ENCODE results near the gene LRRC66.

LRRC66 gene, protein sequence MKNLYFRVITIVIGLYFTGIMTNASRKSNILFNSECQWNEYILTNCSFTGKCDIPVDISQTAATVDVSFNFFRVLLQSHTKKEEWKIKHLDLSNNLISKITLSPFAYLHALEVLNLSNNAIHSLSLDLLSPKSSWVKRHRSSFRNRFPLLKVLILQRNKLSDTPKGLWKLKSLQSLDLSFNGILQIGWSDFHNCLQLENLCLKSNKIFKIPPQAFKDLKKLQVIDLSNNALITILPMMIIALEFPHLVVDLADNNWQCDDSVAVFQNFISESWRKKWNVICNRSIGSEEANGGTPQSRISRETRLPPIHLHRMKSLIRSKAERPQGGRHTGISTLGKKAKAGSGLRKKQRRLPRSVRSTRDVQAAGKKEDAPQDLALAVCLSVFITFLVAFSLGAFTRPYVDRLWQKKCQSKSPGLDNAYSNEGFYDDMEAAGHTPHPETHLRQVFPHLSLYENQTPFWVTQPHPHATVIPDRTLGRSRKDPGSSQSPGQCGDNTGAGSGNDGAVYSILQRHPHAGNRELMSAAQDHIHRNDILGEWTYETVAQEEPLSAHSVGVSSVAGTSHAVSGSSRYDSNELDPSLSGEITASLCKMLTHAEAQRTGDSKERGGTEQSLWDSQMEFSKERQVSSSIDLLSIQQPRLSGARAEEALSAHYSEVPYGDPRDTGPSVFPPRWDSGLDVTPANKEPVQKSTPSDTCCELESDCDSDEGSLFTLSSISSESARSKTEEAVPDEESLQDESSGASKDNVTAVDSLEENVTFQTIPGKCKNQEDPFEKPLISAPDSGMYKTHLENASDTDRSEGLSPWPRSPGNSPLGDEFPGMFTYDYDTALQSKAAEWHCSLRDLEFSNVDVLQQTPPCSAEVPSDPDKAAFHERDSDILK

DNA sequence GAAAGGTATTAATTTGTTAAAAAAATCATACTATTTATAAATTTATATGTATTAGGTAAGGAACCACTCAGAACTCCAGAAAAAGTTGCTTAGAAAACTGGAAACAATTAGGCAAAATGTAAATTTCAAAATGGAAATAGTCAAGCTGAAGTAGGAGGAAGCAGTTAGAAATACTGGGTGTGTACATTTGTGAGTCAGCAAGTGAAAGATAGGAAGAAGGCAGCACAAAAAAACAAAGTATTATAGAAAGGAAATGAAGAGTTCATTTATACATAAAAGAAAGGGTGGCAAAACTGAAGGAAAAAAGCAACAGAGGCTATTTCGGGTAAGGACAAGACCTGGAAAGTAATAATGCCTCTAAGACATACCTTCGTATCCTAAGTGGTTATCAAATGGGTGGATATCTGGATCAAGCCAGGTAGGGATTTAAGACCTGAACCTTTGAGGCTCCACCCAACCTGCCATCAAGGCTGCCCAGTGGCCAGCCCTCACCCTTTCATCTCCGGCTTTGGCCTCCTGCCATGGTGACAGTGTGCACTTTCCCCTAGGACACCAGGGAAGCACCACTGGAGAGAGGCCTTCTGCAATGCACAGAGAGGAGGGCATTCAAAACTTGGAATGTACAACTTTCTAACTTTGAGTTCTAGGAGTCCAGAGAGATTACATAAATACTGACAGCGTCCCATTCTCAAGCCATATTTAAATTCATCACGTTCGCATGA, at the start of gene LRRC66:
TSS of gene LRRC66 (minus strand) at position 428 of the 722 bp plus-strand sequence. CDS start 2,750 bp downstream, outside the sequence.
- no peak for DNase-seq (ENCODE audit: low read depth)

DNA sequence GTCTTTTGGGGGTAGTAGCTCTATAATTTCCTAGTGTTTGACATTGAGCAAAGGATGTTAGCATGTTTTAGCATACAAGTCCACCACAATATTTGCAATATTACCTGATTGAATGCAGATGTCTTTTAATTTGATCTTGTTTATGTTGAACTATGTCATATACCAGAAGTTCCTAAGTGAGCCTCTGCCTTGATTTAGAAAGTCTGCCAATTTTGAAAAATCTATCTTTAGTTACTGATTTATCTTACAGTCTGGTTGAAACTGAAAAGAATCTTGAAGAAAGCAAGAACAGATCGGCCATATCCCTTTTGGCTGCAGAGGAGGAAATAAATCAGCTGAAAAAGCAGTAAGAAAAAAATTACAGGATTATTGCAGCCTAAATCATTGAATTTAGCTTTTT, 49.4 kb upstream of the LRRC66 start:
- no peak for DNase-seq (ENCODE audit: low read depth)

DNA sequence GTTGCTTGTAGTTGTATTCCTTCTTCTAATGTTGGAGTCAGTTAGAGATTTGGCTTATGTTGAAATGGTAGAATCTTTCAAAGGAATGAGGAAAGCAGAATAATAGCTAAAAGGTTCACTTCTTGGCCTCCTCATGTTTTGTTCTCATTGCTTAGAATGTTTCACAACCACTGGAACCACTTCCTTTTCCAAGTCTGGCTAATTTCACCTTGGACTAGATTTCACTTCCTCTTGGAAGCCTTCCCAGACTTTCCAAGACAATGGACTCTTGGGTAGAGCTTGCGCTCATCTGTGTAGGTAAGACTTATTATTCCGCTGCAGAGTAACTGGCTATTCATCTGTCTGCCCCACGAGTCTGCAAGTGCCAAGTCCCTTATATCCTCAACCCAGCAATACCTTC, 39.2 kb upstream of the LRRC66 start:
- DNase-seq (ENCODE audit: low read depth): no peak

DNA sequence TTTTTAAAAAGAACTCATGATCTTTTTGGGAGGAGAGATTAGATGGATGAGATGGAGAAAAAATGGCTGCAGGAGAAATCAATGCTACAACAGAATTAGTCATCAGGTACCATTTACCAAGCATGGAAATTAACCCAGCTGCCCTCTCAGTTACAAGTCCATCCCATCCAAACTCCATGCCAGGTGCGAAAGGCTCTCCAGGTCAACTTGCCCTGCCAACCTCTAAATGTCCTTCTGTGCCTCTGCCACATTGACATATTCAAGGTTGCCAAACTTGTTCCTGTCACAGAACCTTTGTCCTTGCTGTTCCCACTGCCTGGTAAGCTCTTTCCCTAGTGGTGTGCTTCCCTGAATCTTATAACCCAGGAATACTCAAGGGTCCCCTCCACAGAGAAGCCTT, 38.1 kb upstream of the LRRC66 start:
- DNase-seq (ENCODE audit: low read depth): no peak

DNA sequence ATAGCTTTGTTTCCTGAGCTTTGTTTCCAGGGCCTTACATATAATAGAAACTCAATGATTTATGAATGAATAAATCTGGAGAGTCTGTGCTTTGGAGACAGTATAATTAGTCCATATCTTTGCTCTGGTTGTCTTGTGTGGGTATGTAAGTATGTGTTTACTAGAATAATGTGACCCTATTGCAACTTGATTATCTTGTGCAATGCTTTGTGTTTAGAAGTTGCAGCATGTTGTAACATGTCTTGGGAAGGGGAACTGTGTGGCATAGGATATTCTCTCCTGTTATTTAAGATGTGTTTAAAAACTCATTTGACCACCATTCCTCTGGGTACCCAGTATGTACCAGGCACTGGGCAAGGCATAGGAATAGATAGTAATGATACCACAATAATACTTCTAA, 37.0 kb upstream of the LRRC66 start:
- DNase-seq (ENCODE audit: low read depth): no peak

DNA sequence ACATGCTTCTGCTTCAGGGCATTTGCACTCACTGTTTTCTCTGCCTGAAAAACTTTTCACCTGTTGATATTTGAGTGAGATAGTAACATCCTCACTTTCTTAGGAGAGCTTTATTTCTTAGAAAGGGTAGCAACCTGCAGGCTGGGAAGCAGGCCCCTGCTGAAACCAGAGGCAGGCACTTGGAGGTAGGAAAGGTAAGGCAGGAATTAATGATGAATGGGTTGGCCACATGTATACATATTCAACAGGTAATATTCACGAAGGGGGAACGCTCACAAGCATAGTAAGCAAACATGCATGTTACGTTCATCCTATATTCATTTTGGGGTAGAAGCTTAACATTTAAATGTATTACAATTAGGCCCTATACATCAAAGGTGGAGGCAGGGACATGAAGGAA, 34.1 kb upstream of the LRRC66 start:
- no peak for DNase-seq (ENCODE audit: low read depth)

DNA sequence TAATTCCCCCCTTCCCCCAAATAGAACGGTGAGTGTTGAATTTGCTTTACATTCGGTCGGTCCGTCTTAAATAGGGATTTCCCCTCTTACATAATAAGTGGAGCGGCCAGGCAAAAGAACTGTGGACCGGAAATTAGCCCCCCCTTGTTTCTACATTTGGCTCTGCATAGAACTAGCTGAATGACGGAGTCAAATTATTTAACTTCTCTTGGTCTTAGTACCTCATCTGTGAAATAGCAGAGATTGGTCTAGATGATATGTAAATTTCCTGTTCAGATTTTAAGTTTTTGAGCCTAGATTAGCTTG, 32.3 kb upstream of the LRRC66 start:
- no peak for DNase-seq (ENCODE audit: low read depth)

DNA sequence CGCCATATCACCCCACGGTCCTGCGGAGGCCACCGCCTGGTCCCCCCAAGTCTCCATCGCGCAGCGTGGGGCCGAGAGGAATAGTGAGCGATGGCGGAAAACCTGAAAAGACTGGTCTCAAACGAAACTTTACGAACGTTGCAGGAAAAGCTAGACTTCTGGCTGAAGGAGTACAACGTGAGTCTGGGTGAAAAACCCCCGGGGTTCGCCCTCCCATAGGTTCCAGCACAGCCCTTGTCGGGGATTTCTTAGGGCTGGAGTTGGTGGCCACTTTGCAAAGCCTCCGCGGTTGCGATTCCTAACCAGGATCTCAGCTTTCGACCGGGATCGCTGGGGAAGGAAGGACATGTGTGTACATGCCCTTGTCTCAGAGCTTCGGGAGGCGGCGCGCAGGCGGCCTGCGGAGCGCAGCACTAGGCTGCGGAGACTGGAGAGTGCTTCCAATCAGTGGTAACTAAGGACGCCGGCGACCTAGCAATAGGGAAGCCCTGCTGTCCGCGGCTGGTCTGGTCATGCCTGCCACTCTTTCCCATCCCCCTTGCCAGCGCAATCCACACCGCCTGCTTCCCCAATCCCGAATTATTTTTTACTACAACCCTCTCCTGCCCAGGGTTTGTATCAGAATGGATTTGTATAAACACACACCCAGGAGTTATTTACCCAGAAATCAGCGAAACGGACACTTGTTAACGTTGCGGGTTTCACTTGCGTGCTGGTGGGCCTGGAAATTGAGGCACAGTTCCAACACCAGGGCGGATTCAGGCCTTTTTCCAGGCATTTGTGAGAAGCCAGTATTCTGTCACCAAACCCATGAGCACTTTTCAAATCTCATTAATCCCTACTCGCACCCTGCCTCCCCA, 31.7 kb upstream of the LRRC66 start:
- no peak for DNase-seq (ENCODE audit: low read depth)

DNA sequence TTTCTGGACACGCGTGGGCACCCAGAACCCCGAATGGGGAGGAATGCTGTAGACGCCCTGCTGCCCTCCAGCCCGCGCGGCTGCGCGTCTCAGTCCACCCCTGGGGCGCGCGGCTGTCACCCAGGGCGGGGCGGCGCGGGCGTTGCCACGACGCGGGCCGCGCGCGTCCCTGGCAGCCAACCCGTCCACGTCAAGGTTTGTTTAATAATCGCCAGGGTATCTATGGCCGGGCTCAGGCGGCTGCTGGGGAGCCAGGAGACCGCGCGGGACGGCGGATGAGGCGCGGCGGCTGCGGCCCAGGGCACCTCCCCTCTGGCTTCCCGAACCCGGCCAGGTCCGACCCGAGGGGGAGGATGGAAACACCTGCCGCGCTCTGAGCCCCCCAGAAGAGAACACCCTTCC, 31.1 kb upstream of the LRRC66 start, which contains the start of gene SPATA18:
TSS of gene SPATA18 (plus strand) at position 92 of the 402 bp plus-strand sequence. CDS start 401 bp downstream, outside the sequence.
- no peak for DNase-seq (ENCODE audit: low read depth)

DNA sequence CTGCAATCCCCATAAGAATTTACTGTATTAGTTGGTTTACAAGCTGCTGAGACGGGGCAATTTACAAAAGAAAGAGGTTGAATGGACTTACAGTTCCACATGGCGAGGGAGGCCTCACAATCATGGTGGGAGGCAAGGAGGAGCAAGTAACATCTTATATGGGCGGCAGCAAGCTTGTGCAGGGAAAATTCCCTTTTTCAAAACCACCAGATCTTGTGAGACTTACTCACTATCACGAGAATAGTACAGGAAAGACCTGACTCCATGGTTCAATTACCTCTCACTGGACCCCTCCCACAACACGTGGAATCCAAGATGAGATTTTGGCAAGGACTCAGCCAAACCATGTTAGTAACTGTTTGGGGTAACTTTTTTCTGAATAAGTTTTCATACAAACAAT, 29.1 kb upstream of the LRRC66 start:
- DNase-seq (ENCODE audit: low read depth): no peak

DNA sequence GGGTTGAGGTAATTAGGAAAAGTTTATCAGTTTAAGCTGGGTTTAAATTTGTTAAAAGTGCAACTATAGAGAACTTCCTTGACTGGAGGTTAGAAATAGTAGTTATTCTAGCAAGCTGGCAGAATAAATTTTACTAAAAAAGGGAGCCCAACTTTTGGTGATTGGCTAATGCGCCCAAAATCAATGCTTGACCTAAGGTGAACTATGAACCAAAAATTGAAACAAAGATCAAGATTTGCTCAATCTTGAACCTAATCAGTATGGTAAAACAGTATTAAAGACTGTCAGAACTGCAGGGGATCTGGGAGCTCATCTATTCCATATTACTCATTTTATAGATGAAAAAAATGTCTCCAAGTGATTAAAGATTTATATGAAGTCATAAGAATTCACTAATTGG, 24.9 kb upstream of the LRRC66 start:
- no peak for DNase-seq (ENCODE audit: low read depth)

DNA sequence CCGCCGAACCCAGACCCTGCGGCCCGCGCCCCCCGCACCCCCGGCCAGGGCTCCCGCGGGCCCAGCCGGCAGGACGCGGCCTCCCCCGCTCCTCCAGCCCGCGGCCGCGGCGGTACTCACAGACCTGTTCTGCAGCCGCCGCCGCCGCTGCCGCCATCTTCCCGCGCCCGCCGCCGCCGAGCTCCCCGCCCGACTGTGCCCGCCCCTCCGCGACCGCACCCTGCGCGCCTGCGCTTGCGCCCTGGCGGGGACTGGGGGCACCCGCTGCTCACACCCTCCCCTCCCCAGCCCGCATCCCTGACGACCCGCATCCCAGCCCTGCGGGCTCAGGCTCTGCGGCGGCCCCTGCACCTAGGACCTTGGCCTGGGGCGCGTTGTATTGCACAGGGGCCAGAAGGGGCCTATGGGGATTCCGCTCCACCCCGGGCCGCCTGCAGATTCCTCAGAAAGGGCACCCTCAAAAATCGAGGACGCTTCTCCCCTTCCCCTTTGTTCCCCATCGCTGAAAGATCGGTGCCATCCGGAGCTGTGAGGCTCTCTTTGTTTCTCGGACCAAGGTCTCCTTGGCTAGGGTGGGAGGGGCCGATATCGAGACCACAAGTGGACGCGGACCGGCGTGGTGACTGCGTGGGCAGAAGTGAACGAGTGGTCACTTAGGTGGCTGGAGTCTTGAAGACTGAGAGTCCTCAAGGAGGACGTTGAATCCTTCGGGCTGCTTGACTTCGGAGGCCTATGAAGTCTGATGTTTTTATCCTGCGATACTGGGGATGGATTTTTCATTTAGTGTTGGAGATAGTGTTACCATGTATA, 18.1 kb upstream of the LRRC66 start, which contains the start of gene SGCB:
TSS of gene SGCB (minus strand) at position 197 of the 810 bp plus-strand sequence. CDS start at position 157, 40 bp downstream.
- no peak for DNase-seq (ENCODE audit: low read depth)

DNA sequence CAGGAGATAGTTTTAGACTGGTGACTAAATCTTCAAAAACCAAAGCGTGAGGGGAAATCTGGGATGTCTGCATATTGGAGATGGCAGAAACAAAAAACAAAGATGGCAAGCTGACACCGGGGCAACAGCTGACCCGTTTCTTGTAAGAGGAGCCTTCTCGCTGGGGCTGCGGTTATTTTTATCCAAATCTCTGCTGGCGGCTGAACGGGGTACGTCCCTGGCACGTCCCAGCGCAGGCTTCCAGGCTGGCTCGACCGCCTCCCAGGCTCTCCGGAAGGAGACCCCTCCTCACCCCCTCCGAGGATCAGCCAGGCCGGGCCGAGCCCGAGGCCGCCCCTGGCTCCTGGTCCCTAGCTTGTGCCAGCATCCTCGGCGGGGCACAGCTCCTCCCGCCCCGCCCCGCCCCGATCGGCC, 17.5 kb upstream of the LRRC66 start:
- DNase-seq (ENCODE audit: low read depth): no peak

DNA sequence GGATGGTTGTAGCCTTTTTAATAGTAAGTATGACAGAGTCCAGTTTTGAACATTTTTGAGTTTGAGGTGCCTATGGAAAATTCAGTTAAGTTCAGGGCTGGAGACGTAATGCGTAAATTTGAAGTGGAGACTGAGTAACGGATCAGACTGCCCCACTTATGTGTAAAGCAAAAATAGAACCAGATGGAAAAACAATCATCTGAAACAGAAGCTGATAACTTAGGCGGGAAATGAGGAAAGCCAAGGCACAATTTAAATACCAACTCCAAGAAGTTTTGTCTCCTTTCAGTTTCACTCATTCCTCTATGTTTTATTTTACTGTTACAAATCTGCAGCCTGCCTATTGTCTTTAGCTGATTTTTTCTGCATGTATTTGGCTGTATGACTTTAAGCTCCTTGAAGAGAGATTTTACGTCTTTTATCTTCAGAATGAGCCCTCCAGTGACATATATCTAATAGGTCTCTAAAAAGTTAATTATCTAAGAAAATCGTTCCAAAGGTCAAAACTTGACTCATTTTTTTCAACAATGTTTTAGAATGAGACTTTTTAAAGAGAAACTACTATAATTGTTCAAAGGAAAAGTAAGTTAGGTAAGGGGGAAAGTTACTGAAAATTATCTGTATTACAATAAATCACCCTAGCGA, 16.8 kb upstream of the LRRC66 start:
- no peak for DNase-seq (ENCODE audit: low read depth)

DNA sequence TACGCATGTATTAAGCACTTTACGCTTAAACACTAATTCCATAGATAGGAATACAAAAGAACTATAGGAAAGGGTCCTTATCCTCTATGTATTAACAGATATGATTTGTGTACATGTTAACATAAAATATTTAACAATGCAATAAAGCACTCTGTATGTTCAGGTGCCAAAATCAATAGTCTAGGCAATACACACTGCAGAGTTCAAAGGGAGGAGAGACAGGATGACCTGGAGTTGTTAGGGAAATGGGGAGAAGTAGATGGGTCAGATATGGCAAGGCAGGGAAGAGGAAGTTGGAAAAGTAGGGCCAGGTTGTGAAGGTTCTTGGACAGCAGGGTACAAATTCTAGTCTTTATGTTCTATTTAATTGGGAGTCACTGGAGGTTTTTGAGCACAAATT, 15.0 kb upstream of the LRRC66 start:
- DNase-seq (ENCODE audit: low read depth): no peak

DNA sequence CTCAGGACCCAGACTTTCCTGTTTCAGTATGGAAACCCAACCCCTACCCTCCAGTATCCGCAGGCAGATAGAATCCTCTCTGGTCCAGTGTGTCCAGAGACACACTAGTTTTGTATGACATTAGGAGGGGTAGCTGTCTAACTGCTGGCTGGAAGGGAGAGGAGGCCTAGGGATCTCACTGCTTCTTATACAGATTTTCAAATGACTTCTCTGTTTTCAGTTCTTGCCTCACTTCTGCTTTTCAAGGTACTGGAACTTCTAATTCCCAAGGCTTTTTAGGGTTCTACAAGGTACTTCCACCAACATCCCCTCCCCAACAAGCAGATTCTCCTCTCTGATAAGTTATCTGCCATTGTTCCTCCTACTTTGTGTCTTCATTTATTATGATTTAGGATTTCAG, 11.8 kb upstream of the LRRC66 start:
- no peak for DNase-seq (ENCODE audit: low read depth)

DNA sequence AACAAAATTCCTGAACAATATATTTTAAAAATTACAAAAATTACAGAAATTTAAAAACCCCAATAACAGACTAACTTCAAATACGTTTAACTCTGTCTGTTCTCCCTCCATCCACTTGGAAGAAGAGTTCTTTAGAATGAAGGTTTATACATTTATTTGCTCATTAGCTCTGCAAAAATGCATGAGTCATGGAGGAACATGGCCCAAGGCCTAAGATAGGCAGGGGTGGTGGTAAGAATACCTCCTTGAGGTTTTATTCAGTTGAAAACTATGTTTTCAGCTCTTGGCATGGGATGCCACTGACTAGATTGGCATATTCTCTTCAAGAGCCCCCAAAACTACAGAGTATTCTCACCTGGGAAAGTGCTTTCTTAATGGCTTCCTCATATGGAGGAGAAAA, 8.8 kb upstream of the LRRC66 start:
- DNase-seq (ENCODE audit: low read depth): no peak

DNA sequence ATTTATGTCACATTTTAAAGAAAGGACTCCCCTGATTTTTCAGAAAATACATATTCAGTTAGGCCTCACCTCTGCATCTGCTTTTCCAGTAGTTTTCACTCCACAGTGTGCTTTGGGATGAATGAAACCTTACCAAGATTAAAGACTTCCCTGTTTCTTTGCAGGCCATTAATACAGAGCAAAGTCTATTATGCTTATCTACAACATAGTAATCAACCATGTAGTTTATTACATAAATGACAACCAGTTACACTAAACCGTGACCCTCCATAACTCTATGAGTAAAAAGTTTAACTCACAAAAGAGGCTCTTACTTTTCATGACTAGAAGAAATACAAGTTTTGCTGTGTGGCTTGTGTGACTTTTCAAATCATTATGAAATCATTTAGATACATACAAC, 2.3 kb downstream of the LRRC66 start:
- no peak for DNase-seq (ENCODE audit: low read depth)

DNA sequence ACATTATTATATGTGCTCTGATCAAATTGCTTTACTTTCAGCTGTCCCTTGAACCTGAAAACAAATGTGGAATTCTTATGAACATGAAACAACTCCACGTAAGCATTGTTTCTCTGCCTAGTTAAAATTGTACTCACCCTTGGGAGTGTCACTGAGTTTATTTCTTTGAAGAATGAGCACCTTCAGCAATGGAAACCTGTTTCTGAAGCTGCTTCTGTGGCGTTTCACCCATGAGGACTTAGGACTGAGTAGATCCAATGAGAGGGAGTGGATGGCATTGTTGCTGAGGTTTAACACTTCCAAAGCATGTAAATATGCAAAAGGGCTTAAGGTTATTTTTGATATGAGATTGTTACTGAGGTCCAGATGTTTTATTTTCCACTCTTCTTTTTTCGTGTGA, 3.2 kb downstream of the LRRC66 start:
- DNase-seq (ENCODE audit: low read depth): no peak

DNA sequence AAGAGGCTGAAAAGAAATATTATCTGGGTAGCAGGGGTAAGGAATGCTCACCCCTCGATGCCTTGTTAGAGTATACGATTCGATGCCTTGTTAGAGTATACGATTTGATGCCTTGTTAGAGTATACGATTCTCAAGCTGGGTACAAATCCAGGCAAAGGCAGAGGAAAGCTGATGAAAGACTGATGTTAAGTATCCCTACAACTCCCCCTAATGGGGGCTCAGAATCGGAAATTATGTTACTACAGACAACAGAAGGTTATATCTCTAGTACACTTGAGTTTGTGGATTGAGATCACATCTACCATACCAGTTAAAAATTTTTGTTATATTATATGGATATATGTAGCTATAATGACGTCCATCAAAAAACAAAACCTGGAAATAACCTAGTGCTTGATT, 4.8 kb downstream of the LRRC66 start:
- DNase-seq (ENCODE audit: low read depth): no peak
